ENCODE measurements around the gene PIK3C2G. TPM values are rescaled to one million over a fixed set of nuclear protein-coding genes. Genes with fewer than 3 reads are reported as not detected.
"Not testable (repeated sequence)": the region's sequence is repeated elsewhere in the genome, so short reads cannot be mapped to it uniquely, and the experiment has no call there.

Gene PIK3C2G
- total RNA-seq, 4 donors from 2014 or later, result 0.10 to 0.88 (median 0.40) TPM; not detected in 1

DNA sequence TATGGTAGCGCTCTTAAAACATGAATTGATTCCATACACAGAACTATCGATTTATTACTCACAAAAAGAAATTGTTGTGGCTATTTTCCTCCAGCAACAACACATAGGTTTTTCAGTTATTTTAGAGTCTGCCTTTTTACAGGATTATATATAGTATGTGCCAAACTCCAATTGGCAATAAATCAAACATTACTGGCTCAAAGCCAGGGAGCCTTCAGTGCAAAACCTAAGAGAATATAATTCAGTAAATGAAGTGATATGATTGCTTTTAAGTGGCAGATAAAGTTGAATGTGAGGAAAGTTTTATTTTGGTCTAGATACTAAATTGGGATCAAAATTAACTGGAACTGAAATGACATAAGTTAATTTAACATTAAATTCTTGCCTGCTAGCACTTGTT, 234.8 kb downstream of the PIK3C2G start:
- Histone ChIP-seq H3K27ac (no peak overlapping the region), H3K36me3 (no peaks in the 10 kb centered on the region), H3K4me1 (no peaks in the 10 kb centered on the region), H3K4me3 (replicated peaks in 1 of 3) (no peak overlapping the region), H3K9me3 (no peaks in the 10 kb centered on the region), H3K27me3 (no peaks in the 10 kb centered on the region)
- no peak for DNase-seq
- TF ChIP-seq, protein P1, sequence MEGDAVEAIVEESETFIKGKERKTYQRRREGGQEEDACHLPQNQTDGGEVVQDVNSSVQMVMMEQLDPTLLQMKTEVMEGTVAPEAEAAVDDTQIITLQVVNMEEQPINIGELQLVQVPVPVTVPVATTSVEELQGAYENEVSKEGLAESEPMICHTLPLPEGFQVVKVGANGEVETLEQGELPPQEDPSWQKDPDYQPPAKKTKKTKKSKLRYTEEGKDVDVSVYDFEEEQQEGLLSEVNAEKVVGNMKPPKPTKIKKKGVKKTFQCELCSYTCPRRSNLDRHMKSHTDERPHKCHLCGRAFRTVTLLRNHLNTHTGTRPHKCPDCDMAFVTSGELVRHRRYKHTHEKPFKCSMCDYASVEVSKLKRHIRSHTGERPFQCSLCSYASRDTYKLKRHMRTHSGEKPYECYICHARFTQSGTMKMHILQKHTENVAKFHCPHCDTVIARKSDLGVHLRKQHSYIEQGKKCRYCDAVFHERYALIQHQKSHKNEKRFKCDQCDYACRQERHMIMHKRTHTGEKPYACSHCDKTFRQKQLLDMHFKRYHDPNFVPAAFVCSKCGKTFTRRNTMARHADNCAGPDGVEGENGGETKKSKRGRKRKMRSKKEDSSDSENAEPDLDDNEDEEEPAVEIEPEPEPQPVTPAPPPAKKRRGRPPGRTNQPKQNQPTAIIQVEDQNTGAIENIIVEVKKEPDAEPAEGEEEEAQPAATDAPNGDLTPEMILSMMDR (IDR thresholded peaks at IDR 0.05), result no peak
- no peak for TF ChIP-seq POLR2A (IDR thresholded peaks at IDR 0.05)
- WGBS, 2 donors, result 93 to 94% methylated on average over 2 of the region's 2 CpGs
- intact Hi-C loops (cut with DNase I), result no loop called here

DNA sequence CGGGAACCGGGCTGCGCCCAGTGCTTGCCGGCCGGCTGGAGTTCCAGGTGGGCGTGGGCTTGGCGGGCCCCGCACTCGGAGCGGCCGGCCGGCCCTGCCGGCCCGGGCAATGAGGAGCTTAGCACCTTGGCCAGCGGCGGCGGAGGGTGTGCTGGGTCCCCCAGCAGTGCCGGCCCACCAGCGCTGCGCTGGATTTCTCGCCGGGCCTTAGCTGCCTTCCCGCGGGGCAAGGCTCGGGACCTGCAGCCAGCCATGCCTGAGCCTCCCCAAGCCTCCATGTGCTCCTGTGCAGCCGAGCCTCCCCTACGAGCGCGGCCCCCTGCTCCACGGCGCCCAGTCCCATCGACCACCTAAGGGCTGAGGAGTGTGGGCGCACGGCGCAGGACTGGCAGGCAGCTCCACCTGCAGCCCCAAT, 238.8 kb downstream of the PIK3C2G start:
- H3K9me3 ChIP-seq; H3K27me3 ChIP-seq; H3K4me1 ChIP-seq; intact Hi-C loops (cut with DNase I); H3K4me3 ChIP-seq (replicated peaks in 1 of 3); DNase-seq; H3K27ac ChIP-seq; H3K36me3 ChIP-seq: not testable (repeated sequence)
- 96 to 99% methylated on average over 15 to 30 of the region's 35 CpGs for WGBS, 2 donors

DNA sequence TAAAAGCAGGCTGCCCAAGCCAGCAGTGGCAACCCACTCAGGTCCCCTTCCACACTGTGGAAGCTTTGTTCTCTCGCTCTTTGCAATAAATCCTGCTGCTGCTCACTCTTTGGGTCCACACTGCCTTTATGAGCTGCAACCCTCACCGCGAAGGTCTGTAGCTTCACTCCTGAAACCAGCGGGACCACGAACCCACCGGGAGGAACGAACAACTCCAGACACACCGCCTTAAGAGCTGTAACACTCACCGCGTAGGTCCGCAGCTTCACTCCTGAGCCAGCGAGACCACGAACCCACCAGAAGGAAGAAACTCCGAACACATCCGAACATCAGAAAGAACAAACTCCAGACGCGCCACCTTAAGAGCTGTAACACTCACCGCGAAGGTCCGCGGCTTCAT, 239.4 kb downstream of the PIK3C2G start:
- WGBS, 2 donors, result 95 to 97% methylated on average over 21 of the region's 21 CpGs
- H3K27me3 ChIP-seq; H3K4me3 ChIP-seq (replicated peaks in 1 of 3); H3K27ac ChIP-seq; DNase-seq; H3K36me3 ChIP-seq; H3K9me3 ChIP-seq; intact Hi-C loops (cut with DNase I); H3K4me1 ChIP-seq: not testable (repeated sequence)

DNA sequence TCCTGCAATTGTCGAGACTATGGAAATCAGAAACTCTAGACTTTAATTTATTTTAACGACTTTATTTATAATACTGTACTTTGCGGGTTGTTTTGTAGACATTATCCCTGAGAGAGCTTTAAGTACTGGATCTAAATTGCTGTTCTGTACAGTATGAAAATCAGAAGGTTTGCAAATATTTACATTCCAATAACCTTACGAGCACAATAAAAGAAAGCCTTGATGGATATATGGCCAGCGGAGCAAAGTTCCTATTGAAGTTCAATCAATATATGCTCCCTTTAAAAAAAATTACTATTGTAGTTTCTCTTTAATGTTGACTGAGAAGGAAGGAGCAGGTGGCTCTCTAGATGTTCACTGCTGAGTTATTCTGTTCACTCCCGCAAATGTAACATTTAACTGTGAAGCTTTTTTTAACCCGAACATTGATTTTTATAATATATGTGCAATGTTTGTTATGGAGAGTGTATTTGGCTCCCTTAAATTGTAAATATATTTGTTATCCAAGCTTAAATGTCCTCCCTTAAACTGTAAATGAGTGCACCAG, 241.2 kb downstream of the PIK3C2G start:
- Histone ChIP-seq H3K27ac (no peak overlapping the region), H3K4me1 (no peaks in the 10 kb centered on the region), H3K4me3 (replicated peaks in 1 of 3) (no peak overlapping the region), H3K27me3 (no peaks in the 10 kb centered on the region), H3K9me3 (no peaks in the 10 kb centered on the region), H3K36me3 (no peaks in the 10 kb centered on the region)
- DNase-seq, result no peak
- no peak for TF ChIP-seq POLR2A (IDR thresholded peaks at IDR 0.05)
- TF ChIP-seq, protein P1 (IDR thresholded peaks at IDR 0.05), result no peak
- 94% methylated on average over 7 of the region's 7 CpGs for WGBS, 2 donors
- intact Hi-C loops (cut with DNase I), result no loop called here

DNA sequence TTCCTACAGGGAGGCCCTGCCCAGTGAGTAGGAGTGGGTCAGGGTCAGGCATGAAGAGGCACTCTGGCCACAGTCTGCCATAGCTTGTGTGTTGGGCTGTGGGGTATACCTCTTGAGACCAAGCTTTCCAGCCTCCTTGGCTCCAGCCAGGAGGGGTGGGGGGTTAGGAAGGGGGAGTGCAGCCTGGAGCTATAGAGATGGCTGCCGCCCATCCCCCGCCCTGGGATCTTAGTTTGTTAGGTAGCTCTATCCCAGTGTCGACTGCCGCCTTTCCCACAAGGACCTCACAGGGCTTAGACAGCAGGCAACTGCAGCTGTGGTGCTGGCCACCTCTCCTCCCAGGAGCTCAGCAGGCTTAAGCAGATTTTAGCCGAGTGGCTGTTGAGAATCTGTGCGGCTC, 260.1 kb downstream of the PIK3C2G start:
- intact Hi-C loops (cut with DNase I), result no loop called here
- no peak for DNase-seq
- WGBS, 2 donors, result 93 to 96% methylated on average over 2 to 6 of the region's 6 CpGs
- Histone ChIP-seq H3K4me3 (replicated peaks in 1 of 3) (no peak overlapping the region), H3K9me3 (no peaks in the 10 kb centered on the region), H3K4me1 (no peaks in the 10 kb centered on the region), H3K27me3 (no peaks in the 10 kb centered on the region), H3K27ac (no peak overlapping the region), H3K36me3 (no peaks in the 10 kb centered on the region)
- TF ChIP-seq POLR2A (IDR thresholded peaks at IDR 0.05), result no peak
- TF ChIP-seq, protein P1 (IDR thresholded peaks at IDR 0.05), result no peak

DNA sequence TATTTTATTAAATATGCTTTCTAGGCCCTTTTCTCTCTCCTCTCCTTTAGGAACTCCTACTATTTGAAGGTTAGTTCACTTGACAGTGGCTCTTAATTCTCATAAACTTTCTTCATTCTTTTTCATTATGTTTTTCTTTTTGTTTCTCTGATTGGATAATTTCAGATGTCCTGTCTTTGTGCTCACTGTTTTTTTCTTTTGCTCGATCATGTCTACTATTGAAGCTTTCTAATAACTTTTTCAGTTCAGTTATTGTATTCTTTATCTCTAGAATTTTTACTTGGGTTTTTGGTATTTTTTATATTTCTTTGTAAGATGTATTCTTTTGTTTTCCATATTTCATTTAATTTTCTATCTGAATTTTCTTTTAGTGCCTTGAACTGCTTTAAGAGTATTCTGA, 261.5 kb downstream of the PIK3C2G start:
- Histone ChIP-seq H3K9me3 (no peaks in the 10 kb centered on the region), H3K4me3 (replicated peaks in 1 of 3) (no peak overlapping the region), H3K27me3 (no peaks in the 10 kb centered on the region), H3K36me3 (no peaks in the 10 kb centered on the region), H3K4me1 (no peaks in the 10 kb centered on the region), H3K27ac (no peak overlapping the region)
- TF ChIP-seq, protein P1 (IDR thresholded peaks at IDR 0.05), result no peak
- no peak for TF ChIP-seq POLR2A (IDR thresholded peaks at IDR 0.05)
- 91 to 94% methylated on average over 1 of the region's 1 CpG for WGBS, 2 donors
- no peak for DNase-seq
- intact Hi-C loops (cut with DNase I), result no loop called here

DNA sequence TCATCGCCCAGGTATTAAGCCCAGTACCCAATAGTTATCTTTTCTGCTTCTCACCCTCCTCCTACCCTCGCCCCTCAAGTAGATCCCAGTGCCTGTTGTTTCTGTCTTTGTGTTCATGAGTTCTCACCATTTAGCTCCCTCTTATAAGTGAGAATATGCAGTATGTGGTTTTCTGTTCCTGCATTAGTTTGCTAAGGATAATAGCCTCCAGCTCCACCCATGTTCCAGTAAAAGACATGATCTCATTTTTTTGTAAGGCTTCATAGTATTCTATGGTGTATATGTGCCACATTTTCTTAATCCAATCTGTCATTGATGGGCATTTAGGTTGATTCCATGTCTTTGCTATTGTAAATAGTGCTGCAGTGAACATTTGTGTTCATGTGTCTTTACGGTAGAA, 281.2 kb downstream of the PIK3C2G start:
- 94 to 96% methylated on average over 3 of the region's 3 CpGs for WGBS, 2 donors
- H3K9me3 ChIP-seq; DNase-seq; H3K27ac ChIP-seq; H3K36me3 ChIP-seq; H3K4me3 ChIP-seq (replicated peaks in 1 of 3); H3K27me3 ChIP-seq; intact Hi-C loops (cut with DNase I): not testable (repeated sequence)
- H3K4me1 ChIP-seq, result peaks cover 7 to 16% of the 10 kb centered on the region in 2 donors

Data from thyroid gland (tissue), 4 donors.